Eye (tissue), 1 donor: ENCODE results near the gene RGS3.
"Not testable (repeated sequence)": the region's sequence is repeated elsewhere in the genome, so short reads cannot be mapped to it uniquely, and the experiment has no call there.

Source experiments
- DNase-seq: peaks from one replicate; pipeline ENCODE4 v3.0.0-alpha.2; 2015

Gene RGS3

GRCh38 chr9:113623851-113624485, 160.4 kb downstream of the RGS3 start:
- DNase-seq = no peak

- DNase-seq = no peak
Measured at GRCh38 chr9:113624721-113625120, 161.2 kb downstream of the RGS3 start.

GRCh38 chr9:113625486-113625885, 162.0 kb downstream of the RGS3 start:
- DNase-seq = no peak

DNA sequence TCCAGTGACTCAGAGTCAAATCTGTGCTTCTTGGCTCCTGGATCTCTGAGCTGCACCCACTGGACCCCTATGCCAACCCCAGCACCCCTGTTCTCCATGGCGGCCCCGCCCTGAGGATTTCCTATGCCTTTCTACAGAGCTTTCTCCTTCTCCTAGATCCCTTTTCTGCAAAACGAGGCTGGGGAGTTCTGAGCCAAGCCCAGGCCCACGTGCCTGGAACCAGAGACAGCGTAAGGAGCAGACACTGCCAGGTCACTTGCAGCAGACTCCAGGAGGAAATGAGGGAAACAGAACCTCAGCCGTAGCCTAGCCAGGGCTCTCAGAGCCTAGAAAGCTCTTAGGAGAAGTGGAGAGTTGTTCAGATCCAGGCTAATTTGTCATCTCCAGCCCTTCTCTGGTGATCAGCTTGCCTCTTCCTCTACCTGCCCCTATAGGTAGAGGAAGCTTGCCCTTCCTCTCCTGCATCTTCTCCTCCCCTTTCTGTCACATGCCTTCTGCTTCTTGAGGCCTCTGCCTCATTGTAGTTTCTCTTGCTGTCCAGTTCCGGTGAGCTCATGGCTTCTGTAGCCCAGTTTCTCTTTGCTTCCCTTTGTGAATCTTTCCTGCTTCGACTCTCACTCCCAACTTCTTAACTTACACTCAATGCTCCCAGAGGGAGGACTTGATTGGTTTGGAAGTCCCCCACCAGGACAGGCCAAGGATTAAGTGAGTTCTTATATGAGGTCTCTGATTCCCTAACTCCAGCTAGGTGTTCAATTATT, 163.4 kb downstream of the RGS3 start:
- DNase-seq = no peak

- DNase-seq = no peak
Measured at GRCh38 chr9:113628621-113629020, 165.1 kb downstream of the RGS3 start.

DNA sequence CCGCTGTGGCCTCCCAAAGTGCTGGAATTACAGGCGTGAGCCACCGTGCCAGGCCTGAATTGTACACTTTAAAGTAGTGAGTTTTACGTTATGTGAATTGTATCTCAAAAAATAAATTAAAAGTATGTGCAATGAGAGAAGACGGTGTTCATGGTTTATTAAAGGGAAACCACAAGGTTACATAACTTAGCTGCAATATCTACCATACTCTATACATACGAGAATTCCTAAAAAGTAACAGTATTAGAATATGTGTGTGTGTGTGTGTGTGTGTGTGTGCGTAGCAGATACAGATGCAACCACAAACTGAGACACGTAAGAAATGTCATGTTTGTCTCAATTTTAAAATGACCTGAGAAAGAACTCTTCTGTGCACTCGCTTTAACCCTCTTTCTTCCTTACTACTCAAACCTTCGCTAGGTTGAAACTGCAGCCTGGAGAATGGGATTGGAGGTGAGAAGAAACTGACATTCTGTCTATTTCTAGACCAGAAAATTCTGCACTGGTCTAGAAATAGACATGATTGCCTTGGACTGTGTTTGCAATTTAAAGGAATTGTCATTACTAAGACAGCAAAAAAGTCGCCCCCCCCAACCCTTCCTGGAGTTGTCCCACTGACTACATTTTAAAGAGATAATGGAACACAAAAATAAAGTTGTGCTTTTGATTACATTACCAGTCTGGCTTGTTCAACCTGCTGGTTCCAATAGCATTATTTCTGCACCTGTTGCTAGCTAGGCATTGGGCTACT, 167.0 kb downstream of the RGS3 start:
- no peak for DNase-seq

DNA sequence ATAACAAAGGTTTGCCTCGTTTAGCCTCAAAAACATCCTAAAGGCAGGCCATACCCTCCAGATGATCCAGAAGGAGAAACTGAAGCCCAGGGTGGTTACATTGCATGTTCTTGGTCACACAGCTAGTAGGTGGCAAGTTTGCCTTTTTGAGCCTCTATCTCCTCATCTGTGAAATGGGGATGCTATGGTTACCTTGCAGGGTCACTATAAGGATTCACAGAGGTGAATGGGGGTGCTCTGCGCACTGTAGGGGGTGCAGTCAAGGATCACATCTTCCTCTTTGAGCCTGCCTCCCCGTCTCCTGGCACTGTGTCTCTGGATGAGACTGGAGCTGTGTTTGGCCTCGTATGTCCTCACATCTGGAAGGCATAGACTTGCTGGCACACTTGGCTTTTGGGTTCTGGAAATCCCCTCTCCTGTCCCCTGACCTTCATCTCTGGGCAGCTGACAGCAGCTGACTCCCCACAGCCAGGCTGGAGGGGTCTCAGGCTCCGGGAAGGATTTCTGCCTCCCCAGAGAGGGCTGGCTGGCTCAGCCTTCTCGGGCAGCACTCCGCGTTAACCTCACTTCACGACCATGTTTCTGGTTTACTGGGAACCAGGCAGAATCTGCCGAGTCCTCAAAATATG, 167.7 kb downstream of the RGS3 start:
- no peak for DNase-seq

GRCh38 chr9:113631871-113632665, 168.5 kb downstream of the RGS3 start:
- no peak for DNase-seq

DNA sequence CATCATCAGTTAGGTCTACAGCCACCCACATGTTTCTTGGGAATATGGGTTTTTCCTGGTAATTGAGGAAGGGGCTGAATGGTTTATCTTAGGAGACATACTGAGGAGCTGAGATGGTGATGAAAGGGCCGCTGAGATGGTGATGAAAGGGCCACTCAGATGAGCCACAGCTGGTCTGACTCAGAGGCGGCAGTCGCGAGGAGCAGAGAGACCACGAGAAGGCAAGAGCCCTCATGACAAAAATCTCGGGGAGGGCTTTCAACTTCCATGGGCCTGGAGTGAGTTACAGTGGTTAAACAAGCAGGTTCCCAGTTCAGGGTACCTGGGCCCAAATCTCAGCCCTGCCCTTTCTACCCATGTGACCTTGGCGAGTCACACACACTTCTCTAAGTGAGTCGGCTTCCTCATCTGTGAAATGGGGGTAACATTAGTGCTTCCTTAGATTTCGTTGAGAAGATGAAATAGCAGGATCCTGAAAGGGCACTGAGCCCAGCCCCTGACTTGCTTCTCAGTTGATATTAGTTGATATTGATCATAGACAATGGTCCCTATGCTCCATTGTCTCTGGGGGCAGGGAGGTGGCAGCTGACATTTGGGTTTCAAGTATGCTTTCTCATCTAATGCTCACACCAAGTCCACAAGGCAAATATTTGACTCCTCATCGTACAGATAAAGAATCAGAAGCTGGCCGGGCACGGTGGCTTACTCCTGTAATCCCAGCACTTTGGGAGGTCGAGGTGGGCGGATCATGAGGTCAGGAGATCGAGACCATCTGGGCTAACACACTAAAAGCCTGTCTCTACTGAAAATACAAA, 169.5 kb downstream of the RGS3 start:
- no peak for DNase-seq

- no peak for DNase-seq
Measured at GRCh38 chr9:113633782-113634595, 170.5 kb downstream of the RGS3 start.

- no peak for DNase-seq
Measured at GRCh38 chr9:113634596-113635515, 171.3 kb downstream of the RGS3 start.

DNA sequence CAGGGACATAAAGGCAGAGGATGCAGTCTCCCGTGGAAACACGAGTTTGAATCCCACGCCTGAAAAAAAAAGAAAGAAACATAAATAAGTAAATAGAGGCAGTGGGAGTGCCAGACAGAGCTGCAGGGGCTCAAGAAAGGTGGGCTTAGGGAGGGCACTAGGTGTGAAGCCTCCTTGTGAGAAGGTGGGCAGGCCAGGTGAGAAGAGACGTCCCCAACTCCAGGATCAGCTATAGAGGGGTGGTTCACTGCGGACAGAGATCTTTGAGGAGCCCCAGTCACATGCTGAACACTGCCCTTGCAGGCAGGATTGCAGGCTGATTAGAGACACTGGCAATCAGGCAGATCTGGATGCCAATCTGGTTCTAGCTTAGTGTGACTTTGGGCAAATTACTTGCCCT, 172.1 kb downstream of the RGS3 start:
- DNase-seq = no peak

GRCh38 chr9:113636165-113636564, 172.6 kb downstream of the RGS3 start:
- peak; percentile 55 for DNase-seq

GRCh38 chr9:113636693-113637092, 173.2 kb downstream of the RGS3 start:
- no peak for DNase-seq

- no peak for DNase-seq
Measured at GRCh38 chr9:113638490-113638889, 175.0 kb downstream of the RGS3 start.

DNA sequence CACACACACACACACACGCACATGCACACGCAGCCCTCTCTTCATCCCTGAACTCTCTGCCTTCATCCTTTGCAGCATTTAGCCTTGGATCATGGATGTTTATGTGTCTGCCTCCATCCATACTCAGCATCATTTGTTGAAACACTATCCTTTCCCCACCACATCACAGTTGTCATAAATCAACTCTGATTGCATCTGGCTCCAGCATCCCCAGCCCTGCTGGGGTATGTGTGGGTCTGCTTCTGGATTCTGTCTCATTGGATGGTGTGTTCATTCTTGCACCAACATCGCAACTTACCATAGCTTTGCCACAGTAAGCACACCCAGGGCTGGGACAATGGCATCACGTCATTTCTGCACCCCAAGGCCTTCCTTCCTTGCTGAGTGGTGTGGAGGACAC, 175.4 kb downstream of the RGS3 start:
- no peak for DNase-seq

GRCh38 chr9:113639411-113639970, 176.0 kb downstream of the RGS3 start:
- DNase-seq = not testable (repeated sequence)

DNA sequence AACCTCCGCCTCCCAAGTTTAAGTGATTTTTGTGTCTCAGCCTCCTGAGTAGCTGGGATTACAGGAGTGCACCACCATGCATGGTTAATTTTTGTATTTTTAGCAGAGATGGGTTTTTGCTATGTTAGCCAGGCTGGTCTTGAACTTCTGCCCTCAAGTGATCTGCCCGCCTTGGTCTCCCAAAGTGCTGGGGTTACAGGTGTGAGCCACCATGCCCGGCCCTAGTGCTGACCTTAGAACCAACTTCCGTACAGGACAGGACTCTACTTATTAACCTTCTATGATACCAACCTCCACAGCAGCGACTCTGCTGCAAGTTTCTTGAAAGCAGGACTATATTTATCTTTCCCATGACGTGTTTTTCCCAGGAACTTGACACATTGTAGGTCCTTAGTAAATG, 176.9 kb downstream of the RGS3 start:
- DNase-seq = no peak
